Mesenteric fat pad (tissue), 1 donor: ENCODE data around the gene SLC41A3. TPM values are rescaled to one million over a fixed set of nuclear protein-coding genes. Genes with fewer than 3 reads are reported as not detected.

Source experiments
- DNase-seq: peaks from one replicate; pipeline ENCODE4 v3.0.0-alpha.2; 2020; ENCODE audit warnings: low spot score
- total RNA-seq: library from RNA; stranded (reverse); fragmentation: NEBNext Ultra II Directional; extraction: Animal tissue kit (Norgen Biotek cat#: 25700); gene quantifications from one replicate; pipeline ENCODE4 v1.2.1, GENCODE V29; 2021
- donor health status: DM: yes; HTN: yes; CAD: no.

Gene SLC41A3
- total RNA-seq, 1 donor from 2014 or later, result 35.7 TPM

- DNase-seq, result peak; percentile 39
These were observed 51.9 kb downstream of the SLC41A3 start for GRCh38 chr3:126031981-126032471.

DNA sequence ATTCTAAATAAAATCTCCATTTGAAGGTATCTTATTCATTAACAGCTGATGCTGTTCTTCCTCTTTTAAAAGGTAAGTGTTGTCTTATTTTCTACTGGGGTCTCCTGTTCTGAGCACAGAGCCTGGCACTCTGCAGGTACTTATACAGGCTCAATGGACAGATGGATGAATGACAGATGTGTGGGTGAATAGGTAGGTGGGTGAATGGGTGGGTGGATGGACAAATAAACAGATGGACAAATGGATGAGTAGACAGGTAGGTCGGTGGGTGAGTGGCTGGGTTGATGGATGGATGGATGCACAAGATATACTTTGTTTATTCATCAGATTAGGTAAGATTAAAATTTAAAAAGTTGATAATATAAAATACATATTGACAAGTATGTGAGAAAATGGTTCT is 53.5 kb downstream of the SLC41A3 start:
- DNase-seq, result no peak

- no peak for DNase-seq
These were observed 54.7 kb downstream of the SLC41A3 start for GRCh38 chr3:126029241-126029640.

GRCh38 chr3:126028096-126028495 is 55.8 kb downstream of the SLC41A3 start:
- DNase-seq, result no peak

- DNase-seq, result no peak
These were observed 57.2 kb downstream of the SLC41A3 start for GRCh38 chr3:126026761-126027160.

DNA sequence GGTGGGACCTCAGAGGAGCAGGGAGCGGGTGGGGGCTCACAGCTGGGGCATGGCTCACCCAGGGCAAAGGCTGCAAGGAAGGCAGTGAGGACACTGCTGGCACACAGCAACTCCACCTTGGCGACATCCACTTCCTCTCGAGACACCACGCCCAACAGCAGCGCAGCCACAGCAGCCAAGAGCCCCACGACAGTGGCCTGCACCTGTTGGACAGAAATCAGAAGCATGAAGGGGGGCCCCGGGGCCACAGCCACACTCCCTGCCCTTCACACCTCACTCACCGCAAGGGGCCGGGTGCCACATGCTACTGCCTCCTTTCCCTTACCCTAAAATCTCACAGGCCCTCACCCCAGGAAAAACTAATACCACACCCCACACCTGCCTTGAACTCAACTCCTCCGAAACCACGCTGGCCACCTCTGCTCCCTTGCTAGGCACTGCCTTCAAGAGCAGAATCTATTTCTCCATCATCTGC is 57.6 kb downstream of the SLC41A3 start:
- DNase-seq, result no peak

DNA sequence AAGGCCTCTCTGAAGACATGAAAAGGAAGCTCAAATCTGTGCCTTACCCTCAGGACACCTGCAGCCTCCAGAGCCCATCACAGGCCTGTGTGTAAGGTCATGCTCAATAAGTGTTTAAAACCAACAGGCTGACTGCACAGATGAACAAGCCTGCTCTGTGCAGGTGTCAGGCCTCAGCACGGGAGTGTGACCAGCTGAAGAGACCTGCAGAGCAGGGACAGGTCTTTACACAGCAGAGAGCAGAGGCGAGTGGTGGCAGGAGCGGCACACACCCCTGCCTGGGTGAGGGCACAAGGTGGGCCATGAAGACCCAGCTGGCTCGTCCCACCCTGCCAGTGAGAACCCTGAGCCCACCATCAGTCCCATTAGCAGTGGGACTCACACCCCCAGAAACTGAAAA is 58.1 kb downstream of the SLC41A3 start:
- DNase-seq, result no peak

DNA sequence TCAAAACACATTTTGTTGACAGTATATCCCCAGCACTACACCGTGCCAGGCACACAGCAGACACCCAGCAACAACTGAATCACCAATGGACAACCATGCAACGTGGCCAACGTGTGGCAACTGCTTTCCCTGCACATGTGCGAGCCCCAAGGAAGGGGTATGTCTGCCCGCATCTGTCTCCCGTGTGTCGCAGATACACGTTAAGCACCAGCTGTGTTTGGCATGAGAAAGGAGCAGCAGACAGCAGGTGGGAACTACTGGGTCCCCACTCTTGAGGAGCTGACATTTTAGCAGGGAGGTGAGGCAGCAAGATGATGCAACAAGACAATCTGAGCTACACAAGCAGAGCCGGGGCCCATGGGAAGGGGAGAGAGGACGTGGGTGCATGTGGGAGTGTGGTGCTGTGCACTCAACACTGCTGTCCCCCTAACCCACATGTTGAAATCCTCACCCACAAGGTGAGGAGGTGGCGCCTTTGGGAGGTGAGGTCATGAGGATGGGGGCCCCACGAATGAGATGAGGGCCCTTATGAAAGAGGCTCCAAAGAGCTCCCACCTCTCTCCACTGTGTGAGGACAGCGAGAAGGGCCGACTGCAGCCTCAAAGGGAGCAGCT is 58.7 kb downstream of the SLC41A3 start:
- DNase-seq, result no peak

DNA sequence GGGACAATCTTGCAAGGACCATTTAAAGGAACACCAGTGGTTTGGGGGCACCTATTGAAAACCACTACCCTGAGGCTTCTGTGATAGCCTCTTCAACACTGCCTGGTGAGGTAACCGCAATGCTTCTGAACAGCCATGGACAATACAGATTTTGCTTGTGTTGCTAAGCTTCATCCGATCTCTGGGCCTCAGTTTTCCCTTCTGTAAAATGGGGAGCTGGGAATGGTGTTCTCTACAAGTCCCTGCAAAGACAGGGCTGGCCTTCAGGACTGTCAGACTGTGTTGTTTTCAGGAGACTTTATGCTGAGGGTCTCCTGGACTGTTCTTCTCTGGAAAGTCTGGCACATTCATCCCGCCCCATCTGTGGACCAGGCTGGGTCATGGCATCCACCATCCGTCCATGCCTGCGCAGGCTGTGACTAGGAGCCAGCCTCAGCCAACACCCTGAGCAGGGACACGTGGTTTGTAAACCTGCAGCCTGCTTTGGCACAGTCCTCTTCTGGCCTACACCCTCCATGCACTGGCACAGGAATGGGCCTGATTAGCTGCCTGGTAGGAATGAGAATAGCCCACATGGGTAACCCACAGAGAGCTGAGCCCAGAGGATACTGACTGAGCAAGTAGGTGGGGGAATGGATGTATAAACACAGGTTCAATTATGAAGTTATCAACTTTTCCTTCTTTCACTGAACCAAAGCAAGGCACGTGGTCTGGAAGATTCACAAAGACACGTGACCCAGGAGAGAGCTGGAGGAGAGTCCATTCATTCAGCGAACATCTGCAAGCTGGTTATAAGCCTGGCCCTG is 59.7 kb downstream of the SLC41A3 start:
- no peak for DNase-seq

DNA sequence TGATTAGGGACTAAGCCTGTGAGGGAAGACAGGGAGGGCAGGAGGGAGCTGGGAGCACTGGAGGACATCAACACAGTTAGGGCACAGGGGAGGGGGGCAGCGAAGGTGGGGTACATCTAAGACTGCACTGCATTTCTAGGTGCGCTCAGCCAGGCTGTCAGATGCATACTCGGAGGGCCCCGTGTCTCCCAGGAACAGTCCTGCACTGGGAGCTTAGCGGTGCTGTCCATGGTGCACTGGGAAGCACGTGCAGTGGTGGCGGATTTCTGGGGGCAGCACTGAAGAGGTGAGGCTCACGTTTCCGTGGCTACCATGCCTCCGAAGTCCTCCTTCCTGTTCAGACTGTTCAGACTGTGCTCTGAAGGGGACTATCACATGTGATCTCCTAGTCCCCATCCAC is 60.5 kb downstream of the SLC41A3 start:
- DNase-seq, result no peak

GRCh38 chr3:126022741-126023359 is 61.1 kb downstream of the SLC41A3 start:
- no peak for DNase-seq

DNA sequence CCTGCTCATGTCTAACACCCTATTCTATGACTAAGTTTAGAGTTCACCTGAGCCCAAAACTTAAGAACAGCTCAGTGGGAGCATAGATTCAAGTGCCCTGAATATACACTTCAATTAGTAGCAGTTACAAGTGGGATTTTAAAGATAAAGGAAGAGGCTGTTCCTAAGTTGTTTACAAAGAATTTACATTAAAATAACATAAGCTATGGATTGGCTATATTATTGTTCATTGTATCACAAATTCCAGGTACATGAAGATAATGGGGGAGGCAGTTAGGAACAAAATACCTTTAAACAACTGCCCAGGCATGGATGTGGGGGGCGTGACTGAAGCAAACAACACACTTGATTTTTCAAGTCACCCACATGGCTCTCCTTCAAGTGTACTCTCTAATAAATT is 62.2 kb downstream of the SLC41A3 start:
- DNase-seq, result no peak

- no peak for DNase-seq
These were observed 62.7 kb downstream of the SLC41A3 start for GRCh38 chr3:126021224-126021623.

DNA sequence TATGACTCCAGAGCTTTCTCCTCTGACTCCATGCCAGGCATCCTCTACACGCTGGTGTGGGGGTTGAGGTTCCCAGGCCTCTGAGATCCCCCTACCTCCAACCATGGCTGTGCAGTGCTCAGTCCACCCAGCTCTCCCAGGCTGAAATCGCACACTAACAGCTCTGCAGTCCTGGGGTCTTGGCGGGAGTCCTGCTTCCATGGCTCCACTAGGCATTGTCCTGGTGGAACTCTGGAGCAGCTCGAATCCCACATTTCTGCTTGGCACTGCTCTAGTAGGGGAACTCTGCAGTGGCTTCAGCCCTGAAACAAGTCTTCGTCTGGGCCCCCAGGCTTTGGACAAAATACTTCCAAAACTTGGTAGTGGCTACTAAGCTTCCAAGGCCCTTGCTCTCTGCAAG is 64.2 kb downstream of the SLC41A3 start:
- DNase-seq, result no peak

DNA sequence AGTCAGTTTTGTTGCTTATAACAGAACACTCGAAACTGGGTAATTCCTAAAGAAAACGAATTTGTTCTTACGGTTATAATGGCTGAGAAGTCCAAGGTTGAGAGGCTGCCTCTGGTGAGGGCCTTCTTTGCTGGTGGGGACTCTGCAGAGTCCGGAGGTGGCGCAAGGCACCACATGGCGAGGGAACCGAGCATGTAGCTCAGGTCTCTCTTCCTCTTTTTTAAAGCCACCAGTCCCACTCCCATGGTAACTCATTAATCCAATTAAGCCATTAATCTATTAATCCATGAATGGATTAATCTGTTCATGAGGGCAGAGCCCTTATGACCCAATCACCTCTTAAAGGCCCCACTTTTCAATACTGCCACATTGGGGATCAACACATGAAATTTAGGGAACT is 64.9 kb downstream of the SLC41A3 start:
- DNase-seq, result no peak

- DNase-seq, result no peak
These were observed 65.4 kb downstream of the SLC41A3 start for GRCh38 chr3:126018545-126018944.

- no peak for DNase-seq
These were observed 66.6 kb downstream of the SLC41A3 start for GRCh38 chr3:126017362-126017761.

GRCh38 chr3:126016616-126017015 is 67.3 kb downstream of the SLC41A3 start:
- DNase-seq, result no peak

GRCh38 chr3:126015075-126015474 is 68.8 kb downstream of the SLC41A3 start:
- no peak for DNase-seq

DNA sequence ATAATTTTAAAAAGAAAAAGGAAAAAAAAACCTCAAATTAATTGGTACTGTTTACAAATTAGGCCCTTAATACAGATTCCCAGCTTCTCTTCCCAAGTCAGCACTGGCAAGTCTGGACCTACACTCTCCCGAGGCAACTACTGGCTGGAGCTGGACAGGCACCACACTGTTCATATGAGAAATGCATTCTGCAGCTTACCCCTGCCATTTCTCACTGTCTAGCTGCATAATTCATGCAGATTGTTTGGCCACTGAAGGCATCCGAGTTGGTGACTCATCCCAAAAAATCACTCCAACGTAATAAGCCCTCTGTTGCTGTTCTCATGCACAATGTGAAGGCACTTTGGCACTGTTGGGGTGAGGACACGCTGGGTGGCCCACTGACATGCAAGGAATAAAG is 69.7 kb downstream of the SLC41A3 start:
- DNase-seq, result no peak

DNA sequence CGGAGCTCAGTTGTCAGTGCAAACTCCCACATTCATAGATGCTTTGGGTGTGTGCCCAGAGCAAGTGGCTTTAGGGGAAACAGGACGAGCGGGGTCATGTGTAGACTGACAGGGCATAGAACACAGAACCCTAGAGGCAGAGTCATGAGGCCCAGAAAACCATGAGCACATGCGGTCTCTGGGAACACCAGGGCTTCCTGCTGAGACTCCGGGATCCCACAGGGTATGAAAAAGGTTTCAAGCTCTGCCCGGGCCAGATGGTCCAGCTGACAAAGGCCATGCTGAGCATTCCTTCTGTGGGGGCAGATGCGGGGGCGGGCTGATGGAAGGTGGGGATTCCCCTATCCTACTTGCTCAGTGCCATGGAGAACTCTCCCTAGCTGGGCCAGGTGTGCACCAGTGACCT is 70.2 kb downstream of the SLC41A3 start:
- peak; percentile 62 for DNase-seq

DNA sequence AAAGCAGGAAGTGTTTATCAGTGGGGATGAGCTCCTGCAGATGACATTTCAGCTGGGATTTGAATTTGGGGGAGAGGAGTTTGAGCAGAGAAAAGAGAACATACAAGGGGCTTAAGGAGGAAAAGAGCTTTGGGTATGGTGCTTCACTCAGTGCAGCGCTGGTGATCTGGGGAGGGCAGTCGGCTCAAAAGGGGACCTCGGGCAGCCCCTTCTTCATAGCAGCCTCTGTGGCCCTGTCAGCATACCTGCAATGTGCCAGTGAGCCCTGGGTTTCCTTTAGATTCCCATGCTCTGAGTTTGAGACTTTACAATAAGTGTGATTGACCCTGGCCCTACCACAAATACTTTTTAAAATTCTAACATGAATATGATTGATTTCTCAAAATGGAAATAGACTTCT is 74.7 kb downstream of the SLC41A3 start:
- DNase-seq, result no peak
